Mammary epithelial cell (primary cell): Measurements from ENCODE around the gene UBE2I.

Source experiments
- CTCF ChIP-seq, 2 donors: IDR thresholded peaks in 1 of 2; conservative IDR thresholded peaks in 1 of 2; 2 replicates each; pipeline ENCODE4 v1.5.1; 2011 to 2012; ENCODE audit warnings: inconsistent platforms in 2 of 2, low read length in 2 of 2, mild to moderate bottlenecking in 2 of 2, control low read depth in 1 of 2, low read depth in 1 of 2; ENCODE audit not compliant: insufficient read depth in 1 of 2; ENCODE audit errors: extremely low read depth in 1 of 2
- EZH2 ChIP-seq: IDR thresholded peaks from 2 replicates; pipeline ENCODE4 v1.6.1; 2012; ENCODE audit warnings: low read length, inconsistent platforms, borderline replicate concordance

- TF ChIP-seq CTCF (conservative IDR thresholded peaks at IDR 0.05 in 1 of 2, IDR thresholded peaks at IDR 0.05 in 1 of 2; ENCODE audit: extremely low read depth in 1 of 2, insufficient read depth in 1 of 2, low read depth in 1 of 2, low read length in 2 of 2) = peak; percentile 38 to 41
- TF ChIP-seq EZH2 = no peak
Measured at GRCh38 chr16:1330260-1330914, 21.0 kb downstream of the UBE2I start.
